Heart left ventricle (tissue), 16 donors: ENCODE results near the gene HS3ST1. TPM values are rescaled to one million over a fixed set of nuclear protein-coding genes. Genes with fewer than 3 reads are reported as not detected.

Experiments
- ATAC-seq, 4 donors: fragments of 200-7000 bp; cut with Tn5 transposase; one replicate each; pipeline ENCODE4 v1.9.1; 2020 to 2022; ENCODE audit warnings: moderate library complexity in 4 of 4, mild to moderate bottlenecking in 3 of 4, moderate number of reproducible peaks in 1 of 4
- DNase-seq, 5 donors: peaks; one replicate each; pipeline ENCODE4 v3.0.0-alpha.2; 2020
- H3K27ac ChIP-seq, 12 donors: fragments of 200-600 bp; sonication (generic) in 4 of 12; one replicate each; pipeline versions ENCODE4 v1.5.0 to v1.8.0; 2016 to 2022; ENCODE audit warnings: mild to moderate bottlenecking in 2 of 12
- H3K27me3 ChIP-seq, 9 donors: fragments of 200-600 bp; sonication (generic) in 2 of 9; one replicate each; pipeline versions ENCODE4 v1.5.1 to v1.8.0; 2016 to 2022; ENCODE audit warnings: mild to moderate bottlenecking in 3 of 9
- H3K36me3 ChIP-seq, 9 donors: fragments of 200-600 bp; sonication (generic) in 2 of 9; one replicate each; pipeline versions ENCODE4 v1.5.0 to v1.8.0; 2018 to 2022; ENCODE audit warnings: mild to moderate bottlenecking in 2 of 9
- H3K4me1 ChIP-seq, 12 donors: fragments of 200-600 bp; sonication (generic) in 4 of 12; one replicate each; pipeline versions ENCODE4 v1.5.0 to v1.8.0; 2016 to 2022; ENCODE audit warnings: mild to moderate bottlenecking in 3 of 12
- H3K4me3 ChIP-seq, 12 donors: fragments of 200-600 bp; sonication (generic) in 4 of 12; one replicate each; pipeline versions ENCODE4 v1.5.0 to v1.8.0; 2017 to 2022; ENCODE audit warnings: mild to moderate bottlenecking in 9 of 12, moderate library complexity in 4 of 12
- H3K9me3 ChIP-seq, 12 donors: fragments of 200-600 bp; sonication (generic) in 4 of 12; one replicate each; pipeline versions ENCODE4 v1.5.0 to v1.8.0; 2016 to 2022; ENCODE audit warnings: mild to moderate bottlenecking in 1 of 12
- POLR2A ChIP-seq, 2 donors: fragments of 450-650 bp; IDR thresholded peaks; one replicate each; pipeline ENCODE4 v1.6.1; 2017; ENCODE audit warnings: antibody characterized with exemption in 2 of 2, mild to moderate bottlenecking in 2 of 2, moderate library complexity in 2 of 2
- WGBS, 4 donors: extraction: QIAGEN DNeasy Blood & Tissue Kit in 2 of 4; methylation state at CpG; one replicate each; pipeline versions ENCODE4 v1.1.5 to v1.1.7; 2013 to 2018; 5-methylcytosine and 5-hydroxymethylcytosine counted together
- intact Hi-C, 10 donors: fragments of 100-400 bp; cut with DNase I; formaldehyde crosslinking; loops; one replicate each; pipeline versions ENCODE4 v1.11.1 to v1.14.2; 2022
- polyA plus RNA-seq, 2 donors: library from polyadenylated mRNA; stranded (reverse); fragments of 200-250 nt; gene quantifications; one replicate each; pipeline ENCODE4 v1.2.3, GENCODE V29; 2013
- total RNA-seq, 9 donors: library from RNA; depleted of rRNA in 2 of 9; stranded (reverse); fragments of >200 nt in 2 of 9; fragmentation: NEBNext Ultra II Directional in 3 of 9; extraction: Animal tissue kit (Norgen Biotek cat#: 25700) in 3 of 9; gene quantifications; one replicate each; pipeline versions ENCODE4 v1.1.0 to v1.2.4, GENCODE V29; 2016 to 2023
- TF ChIP-seq, protein P1 (sequence below), 12 donors: fragments of 200-600 bp; sonication (generic) in 4 of 12; IDR thresholded peaks; one replicate each; pipeline versions ENCODE4 v1.5.0 to v1.8.0; 2018 to 2022; ENCODE audit warnings: antibody characterized with exemption in 12 of 12, mild to moderate bottlenecking in 5 of 12
- donor health status: ischemic (EF 13 %, LVEDD 7.1; RV severe dilation, severe dysfunction).
- donor health status: healthy with polysubstance abuse.
- donor health status: DM: no; HTN: yes; CAD: no.
- donor health status: DM: no; HTN: no; CAD: no.
- donor health status: ischemic (EF 25% LVEDD 6.9; RV normal size, moderate dysfunction).
- donor health status: ischemic (EF 25% LVEDD 5.7; RV mildly dilated, moderate dysfunction).
- donor health status: healthy.
- donor health status: DM: yes; HTN: yes; CAD: no.
- donor health status: ischemic (EF 35%, LVEDD 5.7; RV mildly dilated, moderate dysfunction).
- donor health status: nonischemic (EF 11% LVEDD 7.7; RV severe dilation, severe dysfunction).
- donor health status: DM: yes; HTN: yes; CAD: no.
- donor health status: PGD.
- donor health status: ischemic (EF 29% LVEDD 5.4; RV normal size, mild dysfunction).
- donor health status: nonischemic (EF 23%, LVEDD 6.1; RV moderate dilation, normal function).

HS3ST1 gene
- total and polyA plus RNA-seq, 11 donors: 0.30 to 2.5 (median 1.1) TPM

DNA sequence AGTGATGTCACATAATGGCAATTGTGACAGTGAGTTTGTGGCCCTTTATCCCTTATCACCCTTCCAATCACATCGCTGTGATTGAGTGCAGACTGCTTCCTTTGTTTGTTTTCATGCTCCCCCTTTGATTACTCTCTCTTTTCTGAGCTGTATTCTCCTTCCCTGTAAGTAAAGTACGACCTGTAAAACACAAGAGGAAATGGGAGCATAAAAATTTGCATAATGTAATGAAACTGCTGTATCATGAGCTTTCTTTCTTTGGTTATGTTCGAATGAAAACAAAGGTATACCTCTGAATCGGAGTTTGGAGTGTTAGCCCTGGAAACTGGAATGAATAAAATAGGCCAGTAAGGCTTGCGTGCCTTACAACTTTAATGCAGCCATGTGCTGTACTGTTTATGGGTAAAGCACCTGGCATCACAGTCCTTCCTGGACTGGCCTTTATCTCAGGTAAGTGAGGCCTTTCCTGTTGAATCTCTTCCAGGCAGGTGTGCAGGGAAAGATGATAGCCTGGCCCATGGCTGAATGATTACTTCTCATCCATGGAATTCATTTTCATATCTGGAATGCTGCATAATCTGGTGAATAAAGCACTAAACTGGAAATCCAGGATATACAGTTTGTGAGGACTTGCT, 26.6 kb upstream of the HS3ST1 start:
- H3K36me3 ChIP-seq: no peaks in the 10 kb centered on the region
- WGBS, 4 donors: 67 to 76% (median 73%) methylated on average over 5 of the region's 5 CpGs
- intact Hi-C loops: no loop called here
- no peak for DNase-seq
- peaks cover 0 to 11% (median 0%) of the 10 kb centered on the region in 12 donors for H3K9me3 ChIP-seq
- H3K27me3 ChIP-seq: no peaks in the 10 kb centered on the region
- no peak overlapping the region for H3K27ac ChIP-seq
- H3K4me1 ChIP-seq: peaks cover 0 to 3% (median 0%) of the 10 kb centered on the region in 12 donors
- no peak for TF ChIP-seq POLR2A (IDR thresholded peaks at IDR 0.05)
- TF ChIP-seq, protein P1, sequence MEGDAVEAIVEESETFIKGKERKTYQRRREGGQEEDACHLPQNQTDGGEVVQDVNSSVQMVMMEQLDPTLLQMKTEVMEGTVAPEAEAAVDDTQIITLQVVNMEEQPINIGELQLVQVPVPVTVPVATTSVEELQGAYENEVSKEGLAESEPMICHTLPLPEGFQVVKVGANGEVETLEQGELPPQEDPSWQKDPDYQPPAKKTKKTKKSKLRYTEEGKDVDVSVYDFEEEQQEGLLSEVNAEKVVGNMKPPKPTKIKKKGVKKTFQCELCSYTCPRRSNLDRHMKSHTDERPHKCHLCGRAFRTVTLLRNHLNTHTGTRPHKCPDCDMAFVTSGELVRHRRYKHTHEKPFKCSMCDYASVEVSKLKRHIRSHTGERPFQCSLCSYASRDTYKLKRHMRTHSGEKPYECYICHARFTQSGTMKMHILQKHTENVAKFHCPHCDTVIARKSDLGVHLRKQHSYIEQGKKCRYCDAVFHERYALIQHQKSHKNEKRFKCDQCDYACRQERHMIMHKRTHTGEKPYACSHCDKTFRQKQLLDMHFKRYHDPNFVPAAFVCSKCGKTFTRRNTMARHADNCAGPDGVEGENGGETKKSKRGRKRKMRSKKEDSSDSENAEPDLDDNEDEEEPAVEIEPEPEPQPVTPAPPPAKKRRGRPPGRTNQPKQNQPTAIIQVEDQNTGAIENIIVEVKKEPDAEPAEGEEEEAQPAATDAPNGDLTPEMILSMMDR (IDR thresholded peaks at IDR 0.05): no peak
- no peak overlapping the region for H3K4me3 ChIP-seq
- no peak for ATAC-seq

DNA sequence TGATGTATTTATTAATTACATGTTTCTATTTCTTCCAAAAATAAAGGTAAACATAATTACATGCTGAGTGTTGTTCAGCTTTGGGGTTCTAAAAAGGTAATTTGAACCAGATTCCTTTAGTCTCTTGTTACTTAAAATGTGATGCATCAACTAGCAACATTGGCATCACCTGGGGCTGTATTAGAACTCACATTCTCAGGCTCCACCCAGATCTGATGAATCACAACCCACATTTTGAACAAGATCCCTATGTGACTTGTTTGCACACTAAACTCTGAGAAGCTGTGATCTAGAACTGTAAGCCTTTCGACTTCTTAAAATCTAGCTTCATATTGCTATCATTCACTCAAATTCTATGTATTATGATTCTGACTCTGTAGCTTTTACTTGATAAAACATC, 23.0 kb upstream of the HS3ST1 start:
- intact Hi-C loops: no loop called here
- H3K27me3 ChIP-seq: no peaks in the 10 kb centered on the region
- WGBS, 4 donors: 92 to 100% (median 97%) methylated on average over 1 of the region's 1 CpG

DNA sequence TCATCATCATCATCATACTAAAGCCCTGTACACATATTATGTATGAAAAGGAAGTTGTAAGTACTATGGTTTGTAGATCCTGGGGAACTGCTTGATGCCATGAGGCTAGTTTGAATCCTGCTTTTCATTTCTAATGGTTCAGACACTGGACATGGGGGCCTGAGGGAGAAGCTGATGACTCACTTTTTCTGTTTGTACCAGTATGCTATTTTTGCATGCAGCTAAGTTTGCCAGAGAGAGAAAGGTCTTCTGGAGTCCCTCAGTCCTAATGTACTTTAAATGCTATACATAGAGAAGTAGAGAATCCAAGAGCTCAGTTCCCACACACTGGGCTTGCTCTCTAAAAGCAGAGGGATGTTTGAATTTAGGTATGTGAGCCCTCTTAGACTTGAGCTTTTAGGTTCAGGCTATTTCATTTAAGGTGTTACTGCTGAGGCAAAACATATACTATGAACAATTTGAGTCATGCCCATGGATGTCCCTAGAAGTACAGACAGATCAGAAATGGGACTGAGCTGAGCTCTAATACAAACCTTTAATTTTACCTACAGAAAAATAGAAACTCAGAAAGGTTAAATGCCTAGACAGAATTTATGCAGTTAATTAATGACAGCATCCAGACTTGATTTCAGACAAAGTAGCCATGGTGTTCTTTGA, 17.6 kb upstream of the HS3ST1 start:
- Histone ChIP-seq H3K27me3 (no peaks in the 10 kb centered on the region), H3K4me1 (peaks cover 0 to 12% (median 5%) of the 10 kb centered on the region in 12 donors), H3K9me3 (no peaks in the 10 kb centered on the region), H3K27ac (peak overlapping the region in 4 of 12 donors; percentile 4 to 68 (median 24)), H3K36me3 (no peaks in the 10 kb centered on the region), H3K4me3 (no peak overlapping the region)
- peak; percentile 74 to 97 (median 85) for ATAC-seq
- TF ChIP-seq POLR2A (IDR thresholded peaks at IDR 0.05): no peak
- TF ChIP-seq, protein P1 (IDR thresholded peaks at IDR 0.05): no peak
- DNase-seq: no peak
- intact Hi-C loops: no loop called here

More for the DNA sequence above, 23.0 kb upstream of the HS3ST1 start:
- no peaks in the 10 kb centered on the region for H3K9me3 ChIP-seq
- H3K4me1 ChIP-seq: peaks cover 0 to 5% (median 0%) of the 10 kb centered on the region in 12 donors
- H3K4me3 ChIP-seq: no peak overlapping the region
- H3K36me3 ChIP-seq: no peaks in the 10 kb centered on the region
- no peak overlapping the region for H3K27ac ChIP-seq
- DNase-seq: no peak
- TF ChIP-seq POLR2A (IDR thresholded peaks at IDR 0.05): no peak
- TF ChIP-seq, protein P1 (IDR thresholded peaks at IDR 0.05): no peak
- no peak for ATAC-seq

DNA sequence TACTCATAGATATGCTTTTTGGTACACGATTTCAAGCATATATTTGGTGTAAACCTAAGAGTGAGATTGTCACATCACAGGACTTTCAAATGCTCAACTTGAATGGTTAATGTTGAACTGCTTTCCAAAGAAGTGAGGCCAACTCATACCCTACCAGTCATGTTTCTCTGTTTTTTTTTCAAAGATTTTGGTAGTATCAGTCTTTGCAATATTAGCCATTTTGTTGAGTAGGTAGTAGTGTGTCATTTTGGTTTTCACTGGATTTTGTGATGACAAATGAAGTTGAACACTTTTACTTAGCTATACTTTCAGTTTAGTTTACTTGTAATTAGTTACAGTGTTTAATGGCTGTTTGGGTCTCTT, 12.5 kb upstream of the HS3ST1 start:
- intact Hi-C loops: loop anchor here in 1 of 10 donors (5.0 kb wide), 1 partner anchor 456 kb away; no protein-coding TSS in a partner anchor
- H3K27me3 ChIP-seq: no peaks in the 10 kb centered on the region
- TF ChIP-seq POLR2A (IDR thresholded peaks at IDR 0.05): no peak
- TF ChIP-seq, protein P1 (IDR thresholded peaks at IDR 0.05): no peak
- H3K36me3 ChIP-seq: no peaks in the 10 kb centered on the region
- DNase-seq (no peak), ATAC-seq (no peak)
- peaks cover 0 to 27% (median under 1%) of the 10 kb centered on the region in 12 donors for H3K4me1 ChIP-seq
- H3K9me3 ChIP-seq: no peaks in the 10 kb centered on the region
- WGBS, 4 donors: 87 to 93% (median 90%) methylated on average over 1 of the region's 1 CpG
- H3K27ac ChIP-seq: peak overlapping the region in 1 of 12 donors; percentile 75
- no peak overlapping the region for H3K4me3 ChIP-seq
